Measurements from ENCODE around the gene PRAMEF18.
"Not testable (repeated sequence)": the region's sequence is repeated elsewhere in the genome, so short reads cannot be mapped to it uniquely, and the experiment has no call there.

DNA sequence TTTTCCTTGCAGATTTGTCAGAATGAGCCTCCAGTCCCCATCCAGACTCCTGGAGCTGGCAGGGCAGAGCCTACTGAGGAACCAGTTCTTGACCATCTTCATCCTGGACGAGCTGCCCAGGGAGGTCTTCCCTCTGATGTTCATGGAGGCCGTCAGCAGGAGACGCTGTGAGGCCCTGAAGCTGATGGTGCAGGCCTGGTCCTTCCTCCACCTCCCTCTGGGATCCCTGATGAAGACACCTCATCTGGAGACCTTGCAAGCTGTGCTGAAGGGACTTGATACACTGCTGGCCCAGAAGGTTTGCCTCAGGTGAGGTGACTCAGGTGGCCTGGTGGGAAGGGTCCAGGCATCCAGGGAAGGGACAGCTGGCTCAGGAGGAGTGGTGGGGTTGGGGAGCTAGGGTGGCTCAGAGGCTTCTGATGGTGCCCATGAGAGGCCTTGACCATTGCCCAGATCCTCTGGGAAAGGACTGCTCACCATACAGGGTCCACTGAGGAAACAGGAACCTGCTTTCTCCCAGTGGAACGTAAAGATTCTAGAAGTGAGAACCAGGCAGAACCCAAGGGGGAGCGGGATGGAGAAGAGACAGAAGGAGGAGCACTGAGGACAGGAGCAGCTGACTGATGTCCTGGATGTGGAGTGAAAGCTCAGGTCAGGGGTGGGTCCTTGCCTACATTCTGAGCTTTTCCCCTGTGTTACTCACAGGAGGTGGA lies 20.0 kb upstream of the PRAMEF18 start:
- not testable (repeated sequence) for TF ChIP-seq POLR2AphosphoS5 (IDR thresholded peaks at IDR 0.05; ENCODE audit: borderline replicate concordance, low read depth, low read length); EZH2 (IDR thresholded peaks at IDR 0.05); FOXP2 (optimal IDR thresholded peaks at IDR 0.05; ENCODE audit: control extremely low read depth, extremely low read length, insufficient read depth)

All from SK-N-MC (cell line).